PFSK-1 (cell line): Measurements from ENCODE around the gene RNASE8.

Experiments used
- FOXP2 ChIP-seq: optimal IDR thresholded peaks from 2 replicates; pipeline ENCODE3; 2011; ENCODE audit warnings: borderline replicate concordance, control low read depth, inconsistent platforms; ENCODE audit not compliant: insufficient read depth; ENCODE audit errors: extremely low read length, extremely low read depth
- POLR2AphosphoS5 ChIP-seq: IDR thresholded peaks from 2 replicates; pipeline ENCODE4 v1.6.1; 2012; ENCODE audit warnings: low read depth, mild to moderate bottlenecking, control low read depth, low read length, moderate library complexity
- SIN3A ChIP-seq: IDR thresholded peaks from 2 replicates; pipeline ENCODE4 v1.6.1; 2012; ENCODE audit warnings: mild to moderate bottlenecking, low read length, moderate library complexity, borderline replicate concordance; ENCODE audit not compliant: insufficient read depth
- TAF1 ChIP-seq: IDR thresholded peaks from 2 replicates; pipeline ENCODE4 v1.6.1; 2012; ENCODE audit warnings: low read length, control low read depth, borderline replicate concordance; ENCODE audit not compliant: insufficient read depth
- TF ChIP-seq, protein P1 (sequence below), 2 experiments: IDR thresholded peaks; 2 replicates each; pipeline versions ENCODE4 v1.6.1 to v1.8.0; 2011 to 2012; ENCODE audit warnings: low read depth in 2 of 2, low read length in 2 of 2, control low read depth in 1 of 2, inconsistent platforms in 1 of 2, mild to moderate bottlenecking in 1 of 2, moderate library complexity in 1 of 2; ENCODE audit not compliant: insufficient read depth in 1 of 2

DNA sequence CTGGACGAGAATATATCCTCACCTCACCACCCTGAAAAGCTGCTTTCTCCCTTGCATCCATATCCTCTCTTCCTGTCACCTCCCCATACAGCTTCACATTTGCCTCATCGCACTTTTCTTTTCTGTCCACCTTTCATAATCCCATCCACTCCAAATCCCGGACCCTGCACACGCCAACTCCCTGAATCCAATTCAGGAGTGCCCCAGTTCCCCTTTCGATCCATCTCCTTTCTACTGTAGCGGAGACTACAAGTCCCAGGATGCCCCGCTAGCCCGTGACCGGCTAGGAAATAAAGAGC, 45.7 kb downstream of the RNASE8 start:
- TF ChIP-seq, protein P1, sequence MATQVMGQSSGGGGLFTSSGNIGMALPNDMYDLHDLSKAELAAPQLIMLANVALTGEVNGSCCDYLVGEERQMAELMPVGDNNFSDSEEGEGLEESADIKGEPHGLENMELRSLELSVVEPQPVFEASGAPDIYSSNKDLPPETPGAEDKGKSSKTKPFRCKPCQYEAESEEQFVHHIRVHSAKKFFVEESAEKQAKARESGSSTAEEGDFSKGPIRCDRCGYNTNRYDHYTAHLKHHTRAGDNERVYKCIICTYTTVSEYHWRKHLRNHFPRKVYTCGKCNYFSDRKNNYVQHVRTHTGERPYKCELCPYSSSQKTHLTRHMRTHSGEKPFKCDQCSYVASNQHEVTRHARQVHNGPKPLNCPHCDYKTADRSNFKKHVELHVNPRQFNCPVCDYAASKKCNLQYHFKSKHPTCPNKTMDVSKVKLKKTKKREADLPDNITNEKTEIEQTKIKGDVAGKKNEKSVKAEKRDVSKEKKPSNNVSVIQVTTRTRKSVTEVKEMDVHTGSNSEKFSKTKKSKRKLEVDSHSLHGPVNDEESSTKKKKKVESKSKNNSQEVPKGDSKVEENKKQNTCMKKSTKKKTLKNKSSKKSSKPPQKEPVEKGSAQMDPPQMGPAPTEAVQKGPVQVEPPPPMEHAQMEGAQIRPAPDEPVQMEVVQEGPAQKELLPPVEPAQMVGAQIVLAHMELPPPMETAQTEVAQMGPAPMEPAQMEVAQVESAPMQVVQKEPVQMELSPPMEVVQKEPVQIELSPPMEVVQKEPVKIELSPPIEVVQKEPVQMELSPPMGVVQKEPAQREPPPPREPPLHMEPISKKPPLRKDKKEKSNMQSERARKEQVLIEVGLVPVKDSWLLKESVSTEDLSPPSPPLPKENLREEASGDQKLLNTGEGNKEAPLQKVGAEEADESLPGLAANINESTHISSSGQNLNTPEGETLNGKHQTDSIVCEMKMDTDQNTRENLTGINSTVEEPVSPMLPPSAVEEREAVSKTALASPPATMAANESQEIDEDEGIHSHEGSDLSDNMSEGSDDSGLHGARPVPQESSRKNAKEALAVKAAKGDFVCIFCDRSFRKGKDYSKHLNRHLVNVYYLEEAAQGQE (IDR thresholded peaks at IDR 0.05; ENCODE audit: insufficient read depth in 1 of 2, low read depth in 2 of 2, low read length in 2 of 2): no peak
- no peak for TF ChIP-seq FOXP2
- TF ChIP-seq TAF1: peak; percentile 16; the same call in 1 of the 2 replicates
- TF ChIP-seq POLR2AphosphoS5: no peak
- no peak for TF ChIP-seq SIN3A
